Panc1 (cell line): Measurements from ENCODE around the gene DNAL4. TPM values are rescaled to one million over a fixed set of nuclear protein-coding genes. Genes with fewer than 3 reads are reported as not detected.

Experiments used
- ATAC-seq: fragments of 200-7000 bp; cut with Tn5 transposase; 2 replicates; pipeline ENCODE4 v1.9.1; 2020; ENCODE audit warnings: mild to moderate bottlenecking, moderate library complexity
- BruUV-seq: library from RNA; stranded (reverse); fragments of 400-500 nt; replicated peaks from 2 replicates; lab custom pipeline; 2021; lab: Mats Ljungman, UMichigan
- CTCF ChIA-PET: fragments of 300-600 bp; sonication (Branson Sonifier 250); formaldehyde crosslinking; loops from one replicate; lab custom pipeline; 2022; ENCODE audit warnings: antibody characterized with exemption; lab: Charles Lee
- POLR2A ChIA-PET: fragments of 300-600 bp; sonication (Branson Sonifier 250); formaldehyde crosslinking; loops from one replicate; lab custom pipeline; 2022; ENCODE audit warnings: antibody characterized with exemption; lab: Charles Lee
- DNase-seq: peaks from one replicate; pipeline ENCODE4 v3.0.0-alpha.2; 2010; ENCODE audit warnings: low read depth, low spot score
- H3K27ac ChIP-seq: 2 replicates; pipeline ENCODE4 v1.5.1; 2011; ENCODE audit warnings: mild to moderate bottlenecking, low read length, inconsistent platforms
- H3K27me3 ChIP-seq: fragments of 200-500 bp; sonication (Bioruptor generic); 2 replicates; pipeline ENCODE4 v1.6.0; 2014; ENCODE audit warnings: low read length, inconsistent platforms; ENCODE audit not compliant: control insufficient read depth, insufficient read depth
- H3K36me3 ChIP-seq: fragments of 200-500 bp; sonication (Bioruptor generic); 2 replicates; pipeline ENCODE4 v1.5.1; 2014; ENCODE audit warnings: inconsistent platforms, mild to moderate bottlenecking, low read length, moderate library complexity; ENCODE audit not compliant: control insufficient read depth, insufficient read depth
- H3K4me1 ChIP-seq: 2 replicates; pipeline ENCODE4 v1.5.1; 2011; ENCODE audit warnings: inconsistent platforms, mild to moderate bottlenecking, low read length, moderate library complexity; ENCODE audit not compliant: control insufficient read depth, insufficient read depth
- H3K4me3 ChIP-seq, 2 experiments: 2 replicates each; pipeline ENCODE4 v1.5.1; 2011 to 2012; ENCODE audit warnings: low read depth in 2 of 2, low read length in 2 of 2, mild to moderate bottlenecking in 2 of 2, inconsistent platforms in 1 of 2, moderate library complexity in 1 of 2
- H3K9me3 ChIP-seq: fragments of 200-500 bp; sonication (Bioruptor generic); 2 replicates; pipeline ENCODE4 v1.5.1; 2014; ENCODE audit warnings: low read depth, mild to moderate bottlenecking, inconsistent platforms, low read length, moderate library complexity; ENCODE audit not compliant: control insufficient read depth, insufficient read depth
- CTCF ChIP-seq: fragments of 450-650 bp; IDR thresholded peaks from 2 replicates; pipeline ENCODE4 v1.5.1; 2017; ENCODE audit warnings: mild to moderate bottlenecking
- POLR2AphosphoS5 ChIP-seq: IDR thresholded peaks from 2 replicates; pipeline ENCODE4 v1.6.1; 2012; ENCODE audit warnings: mild to moderate bottlenecking, low read depth, low read length, moderate library complexity
- REST ChIP-seq, 2 experiments: IDR thresholded peaks; 2 replicates each; pipeline ENCODE4 v1.6.1; 2011 to 2012; ENCODE audit warnings: low read depth in 2 of 2, control low read depth in 1 of 2, low read length in 1 of 2, mild to moderate bottlenecking in 1 of 2, moderate library complexity in 1 of 2; ENCODE audit not compliant: insufficient read depth in 1 of 2
- SIN3A ChIP-seq: IDR thresholded peaks from 2 replicates; pipeline ENCODE4 v1.6.1; 2012; ENCODE audit warnings: low read depth, mild to moderate bottlenecking, low read length, moderate library complexity, borderline replicate concordance; ENCODE audit not compliant: insufficient read depth
- TCF7L2 ChIP-seq: IDR thresholded peaks from 2 replicates; pipeline ENCODE4 v1.6.1; 2011; ENCODE audit warnings: mild to moderate bottlenecking, low read depth, low read length, inconsistent platforms
- in situ Hi-C: cut with HindIII; loops from 2 replicates; pipeline ENCODE4 v1.10.0; 2016; ENCODE audit warnings: low sequenced_read_pairs, low pct_unique_long_range_greater_than_20kb
- intact Hi-C: fragments of 100-400 bp; cut with micrococcal nuclease; formaldehyde crosslinking; loops from one replicate; pipeline ENCODE4 v1.10.0; 2022; ENCODE audit not compliant: unreplicated experiment
- total RNA-seq: library from RNA; stranded (reverse); gene quantifications from one replicate; pipeline ENCODE4 v1.2.1, GENCODE V29; 2021; ENCODE audit not compliant: unreplicated experiment

DNAL4 gene
- total RNA-seq, 1 experiment from 2014 or later: 10.5 TPM

- CTCF ChIA-PET: no interaction called here
- DNase-seq (no peak), ATAC-seq (no peak)
- in situ Hi-C loops (no loop called here), intact Hi-C loops (no loop called here)
- Histone ChIP-seq H3K27me3 (no peaks in the 10 kb centered on the region), H3K27ac (no peak overlapping the region), H3K4me1 (no peaks in the 10 kb centered on the region), H3K9me3 (no peaks in the 10 kb centered on the region), H3K36me3 (no peaks in the 10 kb centered on the region), H3K4me3 (no peak overlapping the region)
- no TSS peak for BruUV-seq
- POLR2A ChIA-PET: no interaction called here
- TF ChIP-seq SIN3A: no peak
- no peak for TF ChIP-seq REST (IDR thresholded peaks at IDR 0.05; ENCODE audit: insufficient read depth in 1 of 2, low read depth in 2 of 2, low read length in 1 of 2)
- TF ChIP-seq TCF7L2: no peak
- no peak for TF ChIP-seq POLR2AphosphoS5
- TF ChIP-seq CTCF: no peak
Measured at GRCh38 chr22:38770257-38770949, 23.5 kb downstream of the DNAL4 start.

DNA sequence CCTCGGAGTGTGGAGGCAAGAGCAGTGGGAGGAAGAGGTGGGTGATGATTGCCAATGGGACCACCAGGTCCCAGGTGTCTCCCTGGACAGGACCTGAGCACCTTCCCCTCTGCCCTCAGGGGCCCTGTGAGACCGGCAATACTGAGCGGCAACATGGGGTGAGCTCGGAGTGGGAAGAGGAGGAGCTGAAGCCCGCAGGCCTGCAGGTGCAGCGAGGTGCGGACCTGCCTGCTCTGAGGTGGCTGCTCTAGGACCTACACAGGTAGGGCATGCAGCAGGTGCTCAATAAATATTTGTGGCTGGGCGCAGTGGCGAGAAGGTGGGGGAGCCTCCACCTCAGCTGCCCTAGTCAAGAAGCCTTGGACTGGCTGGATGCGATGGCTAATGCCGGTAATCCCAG is 25.9 kb downstream of the DNAL4 start:
- ATAC-seq: no peak
- DNase-seq: no peak
- Histone ChIP-seq H3K4me3 (no peak overlapping the region), H3K27me3 (no peaks in the 10 kb centered on the region), H3K4me1 (no peaks in the 10 kb centered on the region; the same call in 1 of the 2 replicates), H3K9me3 (no peaks in the 10 kb centered on the region), H3K27ac (no peak overlapping the region), H3K36me3 (no peaks in the 10 kb centered on the region)
- in situ Hi-C loops: no loop called here
- intact Hi-C loops: loop anchor here (5.0 kb wide), 1 partner anchor 94 kb away; no protein-coding TSS in a partner anchor
- ChIA-PET CTCF (interaction anchor here (0.8 to 1.3 kb wide), 2 partner anchors 10 to 13 kb away, joined by 3 to 4 read pairs; no protein-coding TSS in a partner anchor), POLR2A (no interaction called here)
- no TSS peak for BruUV-seq
- no peak for TF ChIP-seq CTCF
- no peak for TF ChIP-seq REST (IDR thresholded peaks at IDR 0.05; ENCODE audit: insufficient read depth in 1 of 2, low read depth in 2 of 2, low read length in 1 of 2)
- no peak for TF ChIP-seq POLR2AphosphoS5
- no peak for TF ChIP-seq TCF7L2
- TF ChIP-seq SIN3A: no peak
